Nephron progenitor cell (in vitro differentiated cells): ENCODE results near the gene TNFRSF14.
A peak's percentile ranks its signal among the peaks of the same experiment; 100 is the strongest.

ENCODE experiments used
- DNase-seq: peaks from one replicate; pipeline ENCODE4 v3.0.0; 2021
- H3K27ac Mint-ChIP-seq: 2 replicates; pipeline ENCODE4 v1.8.0; 2021; ENCODE audit warnings: mild to moderate bottlenecking, moderate library complexity, mixed read lengths
- H3K27me3 Mint-ChIP-seq: 2 replicates; pipeline ENCODE4 v1.8.0; 2021; ENCODE audit warnings: mild to moderate bottlenecking, low read depth, mixed read lengths; ENCODE audit not compliant: poor library complexity
- H3K36me3 Mint-ChIP-seq: 2 replicates; pipeline ENCODE4 v1.8.0; 2021; ENCODE audit warnings: low read depth, mixed read lengths
- H3K4me1 Mint-ChIP-seq: 2 replicates; pipeline ENCODE4 v1.8.0; 2021; ENCODE audit warnings: mixed read lengths
- H3K4me3 Mint-ChIP-seq: 2 replicates; pipeline ENCODE4 v1.8.0; 2021; ENCODE audit warnings: mild to moderate bottlenecking, moderate library complexity, mixed read lengths
- H3K9me3 Mint-ChIP-seq: 2 replicates; pipeline ENCODE4 v1.8.0; 2021; ENCODE audit warnings: mild to moderate bottlenecking, moderate library complexity, mixed read lengths
- TF ChIP-seq, protein P1 (sequence below): fragments of 200-600 bp; sonication (generic); IDR thresholded peaks from 2 replicates; pipeline ENCODE4 v1.5.0; 2021; ENCODE audit warnings: antibody characterized with exemption

The TNFRSF14 gene

DNA sequence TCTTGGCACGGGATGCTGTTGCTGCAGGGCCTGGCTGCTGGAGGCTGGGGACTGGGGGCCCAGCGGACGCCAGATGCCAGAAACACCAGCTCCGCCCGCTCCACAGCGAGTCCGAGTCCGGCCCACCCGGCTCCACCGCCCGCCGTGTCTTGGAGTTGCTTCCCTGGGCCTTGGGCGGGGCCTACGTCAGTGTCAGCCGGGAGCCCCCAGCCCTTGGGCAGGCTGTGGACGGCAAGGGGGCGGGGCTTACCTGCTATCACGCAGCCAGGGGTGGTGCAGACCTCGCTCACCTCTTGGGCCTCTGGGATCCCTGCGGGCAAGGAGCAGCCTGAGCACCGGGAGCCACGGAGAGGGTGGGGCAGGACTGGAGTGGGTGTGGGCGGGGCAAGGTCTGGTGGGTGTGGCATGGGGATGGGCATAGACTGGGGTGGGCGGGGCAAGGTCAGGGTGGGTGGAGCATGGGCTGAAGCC lies 54.9 kb downstream of the TNFRSF14 start:
- Mint-ChIP-seq H3K27ac (no peak overlapping the region), H3K4me3 (no peak overlapping the region), H3K9me3 (peaks cover 31% of the 10 kb centered on the region), H3K4me1 (no peaks in the 10 kb centered on the region), H3K27me3 (peaks cover 18% of the 10 kb centered on the region), H3K36me3 (no peaks in the 10 kb centered on the region)
- peak; percentile 86 for DNase-seq
- TF ChIP-seq, protein P1, sequence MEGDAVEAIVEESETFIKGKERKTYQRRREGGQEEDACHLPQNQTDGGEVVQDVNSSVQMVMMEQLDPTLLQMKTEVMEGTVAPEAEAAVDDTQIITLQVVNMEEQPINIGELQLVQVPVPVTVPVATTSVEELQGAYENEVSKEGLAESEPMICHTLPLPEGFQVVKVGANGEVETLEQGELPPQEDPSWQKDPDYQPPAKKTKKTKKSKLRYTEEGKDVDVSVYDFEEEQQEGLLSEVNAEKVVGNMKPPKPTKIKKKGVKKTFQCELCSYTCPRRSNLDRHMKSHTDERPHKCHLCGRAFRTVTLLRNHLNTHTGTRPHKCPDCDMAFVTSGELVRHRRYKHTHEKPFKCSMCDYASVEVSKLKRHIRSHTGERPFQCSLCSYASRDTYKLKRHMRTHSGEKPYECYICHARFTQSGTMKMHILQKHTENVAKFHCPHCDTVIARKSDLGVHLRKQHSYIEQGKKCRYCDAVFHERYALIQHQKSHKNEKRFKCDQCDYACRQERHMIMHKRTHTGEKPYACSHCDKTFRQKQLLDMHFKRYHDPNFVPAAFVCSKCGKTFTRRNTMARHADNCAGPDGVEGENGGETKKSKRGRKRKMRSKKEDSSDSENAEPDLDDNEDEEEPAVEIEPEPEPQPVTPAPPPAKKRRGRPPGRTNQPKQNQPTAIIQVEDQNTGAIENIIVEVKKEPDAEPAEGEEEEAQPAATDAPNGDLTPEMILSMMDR: no peak

DNA sequence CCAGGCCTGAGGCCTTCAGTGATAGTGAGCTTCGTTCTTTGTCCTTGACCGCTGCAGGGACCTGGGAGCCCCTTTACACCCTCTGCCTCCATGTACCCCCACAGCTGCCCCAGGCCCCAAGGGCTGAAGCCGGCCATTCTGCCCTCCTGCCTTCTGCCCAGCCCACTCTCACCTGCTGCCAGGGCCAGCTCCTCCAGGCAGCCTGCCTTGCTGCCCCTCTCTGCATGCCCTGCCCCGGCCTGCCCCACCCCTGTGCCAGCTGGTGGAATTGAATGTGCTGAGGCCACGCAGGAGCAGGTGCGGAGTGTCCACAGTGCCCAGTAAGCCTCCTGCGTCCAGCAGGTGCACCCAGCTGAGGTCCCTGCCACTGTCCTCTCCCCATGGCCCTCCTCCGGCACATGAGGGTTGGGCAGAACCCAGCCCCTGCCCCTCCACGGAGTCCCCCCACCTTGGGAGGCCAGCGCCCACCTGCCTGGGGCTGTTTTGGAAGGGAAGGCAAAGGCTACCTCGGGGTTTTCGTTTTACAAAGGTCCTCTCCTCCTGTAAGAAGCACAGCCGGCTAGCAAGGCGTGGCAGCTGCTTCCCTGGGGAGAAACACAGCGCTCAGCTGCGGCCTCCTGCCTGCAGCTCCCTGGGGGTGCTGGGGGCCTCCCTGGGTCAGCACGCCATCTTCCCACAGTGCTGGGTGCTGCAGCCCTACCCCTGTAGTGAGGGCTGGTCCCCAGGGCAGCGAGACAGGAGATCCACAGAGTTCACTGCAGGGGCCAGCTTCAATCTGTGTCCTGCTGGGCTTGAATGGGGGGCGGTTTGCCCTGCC lies 55.7 kb downstream of the TNFRSF14 start:
- Mint-ChIP-seq H3K36me3 (no peaks in the 10 kb centered on the region), H3K9me3 (peaks cover 39% of the 10 kb centered on the region), H3K4me1 (no peaks in the 10 kb centered on the region), H3K27me3 (peaks cover 25% of the 10 kb centered on the region), H3K4me3 (no peak overlapping the region), H3K27ac (no peak overlapping the region)
- TF ChIP-seq, protein P1: no peak
- no peak for DNase-seq

DNA sequence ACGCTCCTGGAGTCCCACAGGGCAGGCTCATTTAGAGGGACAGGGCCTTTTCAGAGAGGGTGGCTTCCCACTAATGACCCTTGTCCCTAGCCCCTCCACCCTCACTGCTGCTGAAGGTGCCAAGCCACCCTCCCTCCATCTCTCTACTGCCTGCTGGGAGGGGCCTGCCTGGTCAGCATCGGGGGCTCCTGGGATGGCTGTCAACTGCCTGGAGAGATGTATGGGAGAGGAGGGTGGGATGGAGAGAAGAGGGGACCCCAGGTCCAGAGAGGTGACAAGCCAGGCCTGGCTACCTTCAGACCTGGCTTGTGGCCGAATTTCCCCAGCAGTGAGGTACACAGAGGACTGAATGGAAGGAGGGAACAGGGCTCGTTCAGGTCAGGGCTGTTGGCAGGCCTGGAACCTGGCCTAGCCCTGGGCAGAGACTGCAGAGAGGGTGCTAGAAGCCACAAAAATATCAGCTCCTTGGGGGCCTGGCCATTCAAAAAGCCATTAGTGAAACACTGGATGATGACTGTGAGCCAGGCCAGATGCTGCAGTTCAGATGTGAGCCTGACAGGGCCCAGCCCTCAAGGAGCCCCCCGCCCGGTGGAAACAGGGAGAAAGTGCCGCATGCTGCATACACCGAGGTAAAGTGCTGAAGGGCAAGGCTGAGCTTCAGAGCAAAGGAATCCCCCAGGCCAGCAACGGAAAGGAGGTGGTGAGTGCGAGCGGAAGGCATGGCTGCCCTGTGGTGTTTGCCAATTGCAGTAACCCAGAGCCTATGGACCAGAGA lies 56.6 kb downstream of the TNFRSF14 start:
- H3K36me3 Mint-ChIP-seq: no peaks in the 10 kb centered on the region
- DNase-seq: peak; percentile 3
- no peak overlapping the region for H3K27ac Mint-ChIP-seq
- peaks cover 44% of the 10 kb centered on the region for H3K9me3 Mint-ChIP-seq
- TF ChIP-seq, protein P1: no peak
- H3K27me3 Mint-ChIP-seq: peaks cover 27% of the 10 kb centered on the region
- no peak overlapping the region for H3K4me3 Mint-ChIP-seq
- H3K4me1 Mint-ChIP-seq: peaks cover 3% of the 10 kb centered on the region
